ENCODE results near the gene SLC29A3.

The SLC29A3 gene

DNA sequence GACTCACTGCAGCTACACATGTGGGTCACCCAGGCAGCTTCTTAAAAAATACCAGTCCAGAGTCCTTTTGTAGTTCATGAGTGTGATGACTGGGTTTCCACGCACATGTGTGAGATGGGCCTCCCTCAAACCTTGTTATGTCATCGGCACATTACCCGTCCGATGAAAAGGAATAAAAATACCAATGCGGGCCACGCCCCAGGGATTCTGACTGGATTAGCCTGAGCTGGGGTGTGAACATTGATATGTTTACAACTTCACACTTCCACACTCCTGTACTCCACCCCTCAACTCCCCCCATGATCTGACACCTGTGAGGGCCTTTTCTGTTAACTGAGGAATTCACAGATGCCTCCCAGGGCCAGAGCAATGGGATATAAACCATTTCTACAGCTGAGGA, 6.2 kb downstream of the SLC29A3 start:
- no peak for DNase-seq

DNA sequence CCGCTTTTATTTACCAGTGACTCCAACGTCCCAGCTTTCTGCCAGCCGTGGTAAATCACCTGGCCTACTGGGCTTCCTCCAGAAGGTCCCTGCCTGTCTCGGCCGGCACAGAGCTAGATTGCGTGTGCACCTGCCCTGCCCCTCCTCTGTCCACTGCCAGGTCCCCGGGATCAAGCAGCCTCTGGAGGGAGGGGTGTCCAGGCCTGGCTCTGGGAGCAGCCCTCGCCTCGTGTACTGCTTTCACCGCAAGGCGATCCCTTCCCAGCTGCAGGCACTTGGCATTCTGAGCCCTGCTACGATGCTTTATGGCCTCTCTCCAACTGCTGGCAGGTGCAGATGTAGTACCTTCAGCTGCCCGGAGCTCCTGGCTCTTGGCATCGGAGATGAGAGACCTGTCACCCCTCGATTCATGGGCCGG, 7.4 kb downstream of the SLC29A3 start:
- peak; percentile 61 to 67 for DNase-seq

DNA sequence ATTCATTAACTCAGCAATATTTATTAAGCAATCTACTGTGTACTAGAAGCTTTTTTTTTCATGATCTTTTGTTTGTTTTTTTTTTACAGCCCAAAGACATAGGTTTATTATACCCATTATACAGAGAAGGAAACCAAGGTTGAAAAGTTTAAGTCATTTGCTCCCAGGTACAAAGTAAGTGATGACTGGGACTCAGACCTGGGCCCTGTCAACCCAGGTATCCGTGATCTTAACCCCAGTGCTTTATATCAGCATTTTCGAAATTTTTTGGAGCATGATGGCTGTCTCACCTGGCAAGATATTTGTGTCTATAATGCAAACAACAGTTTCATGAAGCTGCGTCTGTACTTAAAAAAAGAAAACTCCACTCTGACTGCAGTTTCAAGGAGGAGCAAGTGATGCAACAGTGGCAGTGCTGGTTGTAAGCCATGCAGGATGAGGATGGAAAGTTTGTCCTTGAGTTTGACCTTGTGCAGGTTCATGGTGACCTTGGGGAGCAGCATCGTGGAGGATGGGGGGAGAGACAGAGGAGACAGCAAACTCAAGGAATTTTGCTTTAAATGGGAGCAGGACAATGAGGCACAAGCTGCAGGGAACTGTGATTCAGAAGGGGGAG, 11.8 kb downstream of the SLC29A3 start:
- DNase-seq = no peak

DNA sequence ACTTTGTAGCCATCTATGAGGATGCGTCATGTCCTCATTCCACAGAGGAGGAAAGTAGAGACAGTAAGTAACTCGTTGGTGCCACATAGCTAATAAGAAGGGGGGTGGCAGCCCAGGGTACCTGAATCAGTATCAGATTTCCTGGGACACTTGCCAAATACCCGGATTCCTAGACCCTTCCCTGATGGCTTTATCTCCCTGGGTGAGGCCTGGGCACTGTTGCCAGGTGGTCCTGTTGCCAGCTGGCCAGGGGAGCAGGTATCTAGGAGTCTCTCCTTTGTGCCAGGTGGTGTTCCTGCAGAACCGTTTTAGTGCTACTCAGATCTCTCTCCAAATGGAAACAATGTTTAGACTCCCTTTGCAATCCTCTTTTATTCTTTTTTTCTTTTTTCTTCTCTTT, 12.7 kb downstream of the SLC29A3 start:
- no peak for DNase-seq

DNA sequence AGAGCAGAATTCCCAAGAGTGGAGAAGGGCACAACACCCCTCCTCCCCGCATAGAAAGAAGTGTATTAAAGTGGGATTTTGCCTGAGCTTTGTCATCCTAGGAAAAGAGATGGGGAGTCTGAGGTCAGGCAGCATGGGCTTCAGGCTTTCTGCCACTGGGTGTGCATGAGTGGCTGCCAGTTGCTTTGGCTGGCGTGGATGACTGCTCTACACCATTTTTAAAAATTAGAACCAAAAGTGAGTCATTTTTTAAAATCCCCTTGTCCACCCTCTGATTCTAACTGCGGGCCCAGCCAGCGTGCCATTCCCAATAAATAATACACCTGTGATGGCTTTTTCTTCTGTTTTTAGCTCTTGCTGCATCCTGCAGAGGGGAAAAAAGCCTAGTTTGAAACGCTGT, 13.4 kb downstream of the SLC29A3 start:
- DNase-seq = no peak

DNA sequence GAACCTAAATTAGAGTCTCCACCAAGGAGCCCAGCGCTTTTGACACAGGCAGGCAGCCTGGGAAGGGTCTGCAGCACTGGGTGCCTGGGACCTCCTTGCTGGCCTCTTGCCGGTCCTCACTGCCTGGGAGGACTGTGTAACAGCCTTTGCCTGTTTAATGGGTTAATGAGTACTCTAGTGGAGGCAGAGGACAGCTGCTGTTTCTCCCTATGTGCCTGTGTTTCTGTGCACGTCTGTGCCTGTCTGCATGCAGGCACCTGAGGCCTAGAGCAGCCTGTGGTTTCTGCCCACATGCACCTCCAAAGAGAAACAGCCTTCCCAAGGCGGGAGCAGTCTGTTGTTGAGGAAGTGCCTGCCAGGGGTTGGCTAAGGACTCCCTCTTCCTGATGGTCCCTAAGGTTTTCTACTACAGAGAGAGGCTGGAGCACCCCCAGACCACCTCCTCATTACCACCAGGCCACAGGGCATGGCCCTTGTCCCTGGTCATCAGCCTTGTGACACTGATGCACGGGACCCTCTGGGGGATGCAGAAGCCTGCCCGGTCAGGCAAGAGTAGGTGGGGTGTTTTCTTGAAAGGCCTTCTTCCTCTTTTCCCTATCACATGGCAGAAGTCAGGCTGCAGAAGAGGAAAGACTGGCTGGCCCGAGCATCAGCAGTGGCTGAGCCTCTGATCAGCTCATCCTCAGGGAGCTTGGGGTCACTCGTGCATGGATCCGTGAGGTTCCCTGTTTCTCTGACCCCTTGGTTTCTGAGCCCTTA, 14.2 kb downstream of the SLC29A3 start:
- DNase-seq = no peak

DNA sequence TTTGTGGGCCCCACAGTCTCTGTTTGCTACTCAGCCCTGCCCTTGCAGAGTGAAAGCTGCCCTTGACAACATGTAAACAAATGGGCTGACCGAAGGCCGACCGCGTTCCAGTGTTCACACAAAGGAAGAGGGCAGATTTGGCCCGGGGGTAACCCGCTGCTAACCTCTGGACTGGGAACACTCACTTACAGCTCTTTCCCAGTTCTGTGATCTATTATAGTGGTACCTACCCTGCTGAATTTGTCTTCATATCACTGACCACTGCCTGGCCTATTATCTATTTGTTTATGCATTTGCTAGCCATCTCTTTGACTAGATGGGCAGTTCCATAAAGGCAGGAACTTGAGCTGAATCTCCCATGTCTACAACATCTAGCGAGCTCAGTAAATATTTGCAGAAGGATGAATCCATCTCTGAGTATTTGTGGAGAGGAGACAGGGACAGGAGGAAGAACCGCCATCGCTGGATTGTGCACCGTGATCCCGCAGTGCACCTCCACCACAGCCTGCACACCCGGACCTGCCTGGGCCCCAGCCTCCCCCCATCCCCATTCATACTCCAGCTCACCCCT, 15.2 kb downstream of the SLC29A3 start:
- DNase-seq = no peak

DNA sequence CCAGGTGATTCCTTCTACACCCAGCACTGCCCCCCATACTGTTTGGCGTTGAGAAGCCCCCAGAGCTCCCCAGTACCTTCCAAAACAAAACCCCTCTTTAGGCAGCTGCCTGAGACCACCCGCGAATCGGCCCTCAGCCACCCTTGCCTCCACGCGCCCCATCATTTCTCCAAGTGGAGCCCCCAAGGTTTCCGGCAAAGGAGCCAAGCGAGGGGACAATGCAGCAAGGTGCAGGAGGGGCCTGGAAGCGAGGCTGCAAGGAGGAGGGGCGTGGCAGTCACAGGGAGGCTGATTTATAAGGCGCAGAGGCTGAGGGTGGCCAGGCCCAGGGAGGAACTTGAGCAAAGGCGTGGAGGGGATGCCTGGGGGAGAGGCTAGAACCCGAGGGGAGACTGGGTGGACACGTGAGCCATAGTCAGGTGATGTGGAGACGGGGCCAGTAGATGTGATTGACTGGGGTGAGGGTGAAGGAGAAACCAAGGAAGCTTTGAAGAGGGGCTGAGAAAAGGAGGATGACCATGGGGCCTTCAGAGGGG, 16.2 kb downstream of the SLC29A3 start:
- no peak for DNase-seq

DNA sequence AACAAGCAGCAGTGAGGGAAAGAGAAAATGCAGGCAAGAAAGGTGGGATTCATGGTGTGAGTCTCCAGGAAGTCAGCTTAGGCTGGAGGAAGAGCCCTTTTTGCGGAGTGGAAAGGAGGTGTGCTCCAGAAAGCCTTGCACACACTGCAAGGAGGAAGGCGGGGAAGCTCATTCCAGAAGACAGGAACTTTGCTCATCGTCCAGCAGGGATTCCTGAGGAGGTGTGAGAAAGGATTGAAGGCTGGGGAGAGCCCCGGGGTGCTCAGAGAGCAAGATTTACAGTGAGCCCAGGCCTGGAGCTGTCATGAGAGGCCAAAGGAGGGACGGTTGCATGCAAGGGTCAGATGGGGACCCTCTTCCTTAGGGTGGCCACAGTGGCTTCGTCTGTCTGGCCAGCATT, 17.6 kb downstream of the SLC29A3 start:
- no peak for DNase-seq

DNA sequence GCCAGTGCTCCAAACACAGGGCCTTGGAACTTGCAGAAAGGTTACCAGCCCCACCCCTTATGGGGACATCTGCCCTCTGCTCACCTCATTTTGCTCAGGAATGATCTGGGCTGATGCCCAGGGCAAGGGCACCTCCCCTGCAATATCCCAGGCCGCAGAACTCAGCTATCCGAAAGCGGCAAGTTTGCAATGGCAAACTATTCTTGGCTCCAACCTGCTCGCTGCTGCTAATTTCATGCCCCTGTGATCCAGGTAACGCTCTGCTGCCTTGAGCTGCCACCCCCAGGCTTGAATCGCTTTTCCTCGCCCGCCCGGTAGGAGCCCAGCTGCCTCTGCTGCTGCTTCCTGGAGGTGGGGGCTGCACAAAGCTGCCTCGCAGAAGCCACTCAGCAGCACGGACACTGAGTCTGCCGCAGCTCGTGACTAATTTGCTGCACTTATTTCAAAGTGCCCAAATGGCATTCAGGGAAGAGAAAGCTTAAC, 18.2 kb downstream of the SLC29A3 start:
- no peak for DNase-seq

DNA sequence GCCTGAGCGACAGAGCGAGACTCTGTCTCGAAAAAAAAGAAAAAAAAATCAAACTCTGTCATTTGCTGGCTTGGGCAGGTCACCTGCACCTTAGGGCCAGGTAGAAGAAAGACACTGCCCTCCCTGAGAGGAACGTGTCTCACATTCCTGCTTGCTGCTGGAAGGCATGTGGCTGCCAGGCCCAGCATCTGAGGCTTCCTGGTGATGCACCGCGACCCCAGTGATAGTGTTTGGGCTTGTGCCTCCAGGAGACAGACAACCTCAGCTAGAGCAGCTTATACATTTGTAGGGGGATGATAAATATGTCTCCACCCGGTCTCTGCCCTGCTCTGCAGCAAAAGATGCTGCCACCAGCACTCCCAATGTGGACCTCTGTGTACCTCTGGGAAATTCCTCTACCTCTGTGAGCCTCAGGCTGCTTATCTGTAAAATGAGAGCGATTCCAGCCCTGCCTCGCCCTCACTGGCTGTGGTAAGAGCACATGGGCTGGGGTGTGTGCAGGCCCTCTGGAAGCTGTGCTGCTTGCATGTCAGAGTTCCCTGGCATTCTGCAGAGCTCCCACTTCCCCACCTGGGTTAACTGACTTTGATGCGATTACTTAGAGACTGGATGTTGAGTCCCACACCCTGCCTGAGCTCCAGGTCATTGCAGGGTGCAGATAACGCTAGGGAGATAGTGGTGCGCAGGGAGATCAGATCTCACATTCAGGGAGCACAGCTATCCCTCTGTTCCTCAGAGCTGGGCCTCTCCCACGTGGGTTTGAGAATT, 19.9 kb downstream of the SLC29A3 start:
- no peak for DNase-seq

DNA sequence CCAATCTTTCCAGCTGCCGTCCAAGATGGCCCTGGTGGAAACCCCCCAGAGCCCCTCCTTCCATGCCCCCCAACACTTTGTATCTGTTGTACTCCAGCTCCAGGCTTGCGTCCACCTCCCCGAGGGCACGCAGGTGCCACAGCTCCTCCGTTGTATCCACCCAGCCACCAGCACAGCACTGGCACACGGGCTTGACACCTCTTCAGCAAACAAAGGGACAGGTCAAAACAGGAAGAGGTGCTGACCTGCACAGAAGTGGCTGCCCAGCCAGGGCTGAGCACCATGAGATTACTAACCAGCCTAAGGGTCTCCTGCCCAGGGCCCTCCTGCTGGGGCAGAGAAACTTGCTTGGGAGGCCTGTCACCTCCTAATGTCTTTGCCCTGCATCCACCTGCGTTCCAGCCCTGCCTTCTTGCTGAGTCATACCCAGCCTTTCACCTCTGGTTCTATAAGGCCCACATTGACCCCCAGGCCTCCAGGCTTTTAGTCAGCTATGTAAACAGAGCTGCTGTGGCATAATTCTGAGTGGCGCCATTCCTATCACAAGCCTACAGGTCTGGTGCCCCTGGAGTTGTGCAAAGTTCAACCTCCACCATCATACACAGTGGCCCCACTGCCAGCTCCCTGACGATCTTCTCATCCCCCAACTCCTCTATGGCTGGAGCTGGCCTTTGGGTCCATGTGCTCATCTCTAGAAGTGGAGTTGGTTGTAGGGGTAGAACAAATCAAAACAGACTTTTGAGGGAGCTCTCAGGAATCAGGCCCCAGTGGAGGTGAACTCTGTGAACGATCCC, 20.9 kb downstream of the SLC29A3 start:
- no peak for DNase-seq

DNA sequence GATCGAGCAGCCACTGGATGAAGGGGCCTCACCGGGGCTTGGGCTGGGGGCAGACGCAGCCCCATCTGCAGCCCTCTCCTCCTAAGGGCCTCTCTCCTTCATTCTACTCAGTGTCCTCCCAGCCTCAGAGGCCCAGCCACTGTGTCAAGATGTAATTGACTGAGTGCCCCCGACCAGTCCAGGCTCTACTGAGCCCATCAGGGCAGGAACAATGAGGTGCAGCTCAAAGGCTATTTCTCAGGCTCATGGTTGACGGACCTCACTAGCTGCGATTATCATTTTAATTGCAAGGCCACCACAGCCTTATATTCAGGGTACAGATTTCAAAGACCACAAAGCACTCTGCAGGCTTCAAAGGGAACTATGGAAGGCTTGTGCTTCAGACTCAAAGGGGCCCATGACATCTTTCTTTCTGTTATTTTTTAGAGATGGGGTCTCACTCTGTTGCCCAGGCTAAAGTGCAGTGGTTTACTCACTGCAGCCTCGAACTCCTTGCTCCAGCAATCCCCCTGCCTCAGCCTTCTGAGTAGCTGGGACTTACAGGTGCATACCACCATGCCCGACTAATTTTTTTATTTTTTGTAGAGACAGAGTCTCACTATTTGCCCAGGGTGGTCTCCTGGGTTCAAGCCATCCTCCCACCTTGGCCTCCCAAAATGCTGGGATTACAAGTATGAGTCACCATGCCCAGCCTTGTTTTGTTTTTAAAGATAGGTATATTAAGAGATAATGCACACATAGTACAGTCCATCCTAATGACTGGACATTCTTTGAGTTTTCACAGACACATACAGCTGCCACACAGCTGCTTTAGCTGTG, 23.7 kb downstream of the SLC29A3 start:
- DNase-seq = no peak

DNA sequence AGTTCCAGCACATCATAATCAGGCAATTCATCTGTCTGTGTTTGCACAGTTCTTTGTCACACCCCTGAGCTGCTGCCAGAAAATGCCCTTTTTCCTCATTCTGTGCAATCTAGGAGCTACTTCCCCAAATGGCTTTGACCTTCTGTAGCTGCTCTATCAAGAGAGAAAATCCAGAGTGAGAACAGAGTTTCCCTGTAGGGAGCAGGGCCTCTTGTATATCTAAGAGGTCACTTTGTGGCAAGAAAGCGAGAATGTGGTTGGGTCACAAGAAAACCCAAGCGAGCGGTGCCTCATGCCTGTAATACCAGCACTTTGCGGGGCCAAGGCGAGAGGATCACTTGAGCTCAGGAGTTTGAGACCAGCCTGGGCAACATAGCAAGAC, 24.3 kb downstream of the SLC29A3 start:
- no peak for DNase-seq

DNA sequence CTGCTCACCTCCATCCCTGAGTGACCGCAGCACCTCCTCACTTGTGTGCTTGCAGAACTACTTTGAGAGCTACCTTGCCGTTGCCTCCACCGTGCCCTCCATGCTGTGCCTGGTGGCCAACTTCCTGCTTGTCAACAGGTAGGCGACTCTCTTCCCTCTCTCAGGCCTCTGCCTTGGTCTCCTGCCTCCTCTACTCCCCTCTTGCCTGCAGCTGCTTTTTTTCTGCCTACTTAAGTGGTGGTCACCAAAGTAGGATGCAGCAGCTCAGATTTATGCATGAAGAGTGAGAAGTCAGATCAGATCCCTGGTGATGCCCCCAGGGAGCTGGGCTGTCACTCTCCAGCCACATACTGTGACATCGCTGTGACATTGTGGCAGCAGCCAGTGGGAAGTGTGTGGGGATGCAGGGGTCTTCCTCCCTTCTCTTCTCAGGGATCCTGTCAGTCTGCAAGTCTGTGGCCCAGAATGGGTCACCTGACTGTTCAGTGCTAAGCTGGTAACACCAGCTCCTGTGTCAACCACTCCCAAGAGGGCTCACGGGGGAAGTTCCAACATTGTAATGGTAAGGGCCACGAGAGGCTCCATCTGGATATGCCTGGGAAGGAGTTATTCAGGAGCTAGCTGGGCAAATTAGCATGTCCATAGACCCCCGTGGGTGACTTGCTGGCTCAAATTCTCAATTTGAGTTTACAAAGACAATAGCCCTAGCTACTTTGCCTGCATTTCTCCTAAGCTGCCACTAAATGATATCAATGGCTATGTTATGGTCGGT, 25.3 kb downstream of the SLC29A3 start:
- no peak for DNase-seq

DNA sequence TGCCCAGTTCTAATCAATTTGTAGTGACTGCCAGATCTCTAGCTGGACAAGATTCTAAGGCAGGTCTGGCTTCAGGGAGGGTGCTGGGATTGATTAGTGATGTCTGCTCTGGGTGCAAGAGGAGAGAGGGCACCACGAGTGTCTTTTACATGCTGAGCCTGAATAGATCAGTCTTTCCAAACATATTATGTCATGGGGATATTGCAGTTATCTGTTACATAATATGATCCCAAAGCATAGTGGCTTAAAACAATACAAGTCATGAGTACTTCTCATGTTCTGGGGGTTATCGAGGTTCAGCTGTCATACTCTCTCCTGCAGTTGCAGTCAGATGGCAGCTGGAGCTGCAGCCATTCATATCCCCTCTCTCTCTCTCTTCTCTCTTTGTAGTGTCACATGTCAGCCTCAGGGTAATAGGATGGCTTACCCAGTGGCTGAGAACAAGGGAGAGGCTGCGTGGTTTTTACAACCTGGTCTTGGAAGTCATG, 26.0 kb downstream of the SLC29A3 start:
- no peak for DNase-seq

DNA sequence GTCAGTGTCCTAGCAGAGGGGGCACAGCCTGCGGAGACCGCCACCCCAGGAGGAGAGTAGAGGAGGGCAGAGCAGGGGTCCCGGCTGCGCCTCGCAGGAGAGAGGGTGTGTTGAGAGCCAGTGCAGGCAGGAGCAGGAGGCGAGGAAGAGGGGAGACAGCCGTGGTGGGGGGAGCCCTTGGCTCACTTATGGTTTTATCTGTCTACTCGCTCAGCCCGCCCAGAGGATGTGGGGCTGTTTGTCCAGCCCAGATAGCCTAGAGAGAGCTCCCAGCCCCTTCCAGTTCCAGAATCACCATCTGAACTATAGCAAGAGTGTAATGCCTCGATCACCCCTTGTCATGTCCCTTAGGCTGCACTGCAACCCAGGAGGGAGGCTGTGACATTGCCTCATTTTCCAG, 26.6 kb downstream of the SLC29A3 start:
- DNase-seq = no peak

DNA sequence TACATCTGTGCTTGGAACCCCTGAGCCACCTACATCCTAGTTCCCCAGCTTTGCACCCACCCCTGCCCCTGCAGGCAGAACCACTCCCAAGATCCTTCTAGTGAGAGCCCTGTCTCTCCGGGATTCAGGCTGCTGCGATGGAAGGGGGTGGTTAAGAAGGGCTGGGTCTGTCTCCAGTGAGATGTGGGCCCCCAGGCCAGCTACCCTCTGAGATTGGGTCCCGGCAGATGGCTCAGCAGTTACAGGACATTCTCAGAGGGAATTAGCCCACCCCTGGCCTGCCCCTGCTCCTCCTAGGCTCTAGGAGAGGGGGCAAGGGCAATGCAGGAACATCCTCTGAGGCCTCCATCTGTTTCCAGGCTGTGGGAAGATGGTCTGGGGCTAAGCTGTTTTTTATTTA, 27.7 kb downstream of the SLC29A3 start:
- no peak for DNase-seq

DNA sequence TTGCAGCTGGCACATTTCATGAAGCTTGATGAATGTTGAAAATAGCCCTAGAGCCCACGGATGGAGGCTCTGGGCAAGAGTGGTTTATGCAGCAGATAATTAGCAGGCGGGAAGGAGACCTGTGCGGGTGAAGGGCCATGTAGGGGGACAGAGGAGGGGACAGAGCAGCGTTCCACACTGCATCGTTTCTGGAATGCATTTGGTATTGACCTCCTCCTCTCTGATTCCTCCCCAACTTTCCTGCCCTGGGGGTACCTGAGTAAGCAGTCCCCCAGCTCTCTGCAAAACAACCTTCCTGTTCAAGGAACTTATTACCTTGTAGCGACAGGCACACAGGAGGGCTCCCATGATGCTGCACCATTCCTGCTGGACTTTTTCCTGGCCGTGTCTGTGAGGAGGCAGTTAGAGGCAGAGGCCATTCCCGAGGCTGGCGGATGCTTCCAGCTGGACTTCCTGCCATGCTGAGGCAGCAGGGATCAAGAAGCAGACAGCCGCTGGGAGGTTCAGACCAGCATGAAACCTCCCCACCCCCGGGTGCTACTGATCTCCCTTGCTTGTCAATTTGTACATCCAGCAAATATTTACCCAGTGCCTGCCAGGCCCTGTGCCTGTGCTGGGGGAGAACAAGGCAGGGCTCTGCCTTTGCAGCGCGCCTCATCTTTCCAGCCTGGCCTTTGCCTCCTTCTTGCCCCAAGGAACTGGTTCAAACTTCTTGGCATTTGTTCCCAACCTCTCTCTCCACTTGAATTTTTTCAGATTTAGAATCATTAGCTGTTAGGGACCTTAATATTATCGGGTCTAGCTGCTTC, 28.7 kb downstream of the SLC29A3 start:
- no peak for DNase-seq

DNA sequence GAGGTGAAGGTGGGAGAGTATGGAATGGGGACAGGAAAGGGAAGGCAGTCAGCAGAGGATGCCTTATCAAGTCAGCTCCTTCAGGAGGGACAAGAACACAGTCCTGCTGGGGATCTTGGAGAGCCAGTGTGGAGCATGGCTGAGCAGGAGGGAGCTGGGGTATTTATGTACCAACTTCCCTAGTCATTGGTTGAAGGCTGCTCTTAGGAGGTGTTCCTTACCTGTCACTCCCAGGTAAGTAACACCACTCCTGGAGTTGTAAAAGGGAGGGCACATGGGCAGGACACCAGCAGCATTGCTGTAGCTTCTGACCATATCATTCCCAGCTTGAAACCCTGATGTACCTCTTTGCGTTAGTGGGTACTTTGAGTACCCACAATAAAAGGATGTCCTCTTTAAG, 29.8 kb downstream of the SLC29A3 start:
- DNase-seq = no peak

Measured in NCI-H187 (cell line).